ENCODE results near the gene RAB28.
A peak's percentile ranks its signal among the peaks of the same experiment; 100 is the strongest.
"Not testable (repeated sequence)": the region's sequence is repeated elsewhere in the genome, so short reads cannot be mapped to it uniquely, and the experiment has no call there.

The RAB28 gene

GRCh38 chr4:13445841-13446790, 38.0 kb downstream of the RAB28 start:
- DNase-seq = no peak

GRCh38 chr4:13441506-13441905, 42.6 kb downstream of the RAB28 start:
- no peak for DNase-seq

DNA sequence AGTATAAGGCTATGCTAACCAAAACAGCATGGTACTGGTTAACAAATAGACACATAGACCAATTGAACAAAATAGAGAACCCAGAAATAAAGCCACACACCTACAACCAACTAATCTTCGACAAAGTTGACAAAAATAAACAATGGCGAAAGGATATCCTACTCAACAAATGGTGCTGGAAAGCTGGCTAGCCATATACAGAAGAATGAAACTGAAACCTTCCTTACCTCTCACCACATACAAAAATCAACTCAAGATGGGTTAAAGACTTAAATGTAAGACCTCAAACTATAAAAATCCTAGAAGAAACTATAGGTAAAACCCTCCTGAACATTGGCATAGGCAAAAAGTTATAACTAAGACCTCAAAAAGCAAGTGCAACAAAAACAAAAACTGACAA, 47.2 kb downstream of the RAB28 start:
- DNase-seq = no peak

DNA sequence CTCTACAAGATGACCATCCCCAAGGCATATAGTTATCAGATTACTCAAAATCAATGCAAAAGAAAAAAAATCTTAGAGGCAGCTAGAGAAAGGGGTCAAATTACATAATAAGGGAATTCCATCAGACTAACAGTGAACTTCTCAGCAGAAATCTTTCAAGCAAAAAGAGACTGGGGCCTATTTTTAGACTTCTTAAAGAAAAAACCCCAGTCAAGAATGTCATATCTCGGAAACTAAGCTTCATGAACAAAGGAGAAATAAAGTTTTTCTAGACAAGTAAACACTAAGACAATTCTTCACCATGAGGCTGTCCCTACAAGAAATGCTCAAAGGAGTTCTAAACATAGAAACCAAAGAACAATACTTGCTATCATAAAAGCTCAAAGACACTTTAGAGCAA, 51.7 kb downstream of the RAB28 start:
- DNase-seq = no peak

DNA sequence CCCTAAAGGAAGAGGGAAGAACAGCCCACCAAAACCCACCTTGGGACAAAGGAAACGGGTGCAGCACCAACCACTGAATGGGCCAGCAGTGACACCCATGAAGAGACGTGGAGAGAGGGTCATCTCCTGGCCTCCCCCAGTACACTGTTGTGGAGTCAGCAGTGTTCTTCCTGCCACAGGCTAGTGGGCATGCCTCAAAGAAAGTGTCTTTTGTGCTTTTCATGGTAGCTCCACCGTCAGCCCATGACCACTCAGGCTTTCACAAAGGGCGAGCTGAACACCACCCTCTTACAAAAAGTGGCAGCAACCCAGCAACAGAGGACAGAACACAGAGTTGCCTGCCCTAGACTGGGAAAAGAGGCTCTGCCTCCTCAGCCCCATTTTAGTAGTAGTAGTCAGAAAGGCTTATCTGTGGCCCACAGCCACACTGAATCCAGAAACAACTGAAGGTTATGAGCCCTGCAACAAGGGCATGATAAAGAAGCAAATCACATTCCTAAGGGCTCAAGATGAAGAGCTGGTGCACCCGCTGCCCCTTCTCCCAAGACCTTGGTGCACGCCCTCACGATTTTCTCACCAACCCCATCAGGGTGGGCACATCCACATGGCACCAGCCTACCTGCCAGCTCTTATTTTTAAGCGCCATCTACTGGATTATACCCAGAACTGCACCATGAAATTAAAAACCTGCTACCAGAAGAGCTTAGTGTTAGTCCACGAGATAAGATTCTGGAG, 53.1 kb downstream of the RAB28 start:
- DNase-seq = no peak

- peak; percentile 0 for DNase-seq
Measured at GRCh38 chr4:13427599-13428325, 56.4 kb downstream of the RAB28 start.

DNA sequence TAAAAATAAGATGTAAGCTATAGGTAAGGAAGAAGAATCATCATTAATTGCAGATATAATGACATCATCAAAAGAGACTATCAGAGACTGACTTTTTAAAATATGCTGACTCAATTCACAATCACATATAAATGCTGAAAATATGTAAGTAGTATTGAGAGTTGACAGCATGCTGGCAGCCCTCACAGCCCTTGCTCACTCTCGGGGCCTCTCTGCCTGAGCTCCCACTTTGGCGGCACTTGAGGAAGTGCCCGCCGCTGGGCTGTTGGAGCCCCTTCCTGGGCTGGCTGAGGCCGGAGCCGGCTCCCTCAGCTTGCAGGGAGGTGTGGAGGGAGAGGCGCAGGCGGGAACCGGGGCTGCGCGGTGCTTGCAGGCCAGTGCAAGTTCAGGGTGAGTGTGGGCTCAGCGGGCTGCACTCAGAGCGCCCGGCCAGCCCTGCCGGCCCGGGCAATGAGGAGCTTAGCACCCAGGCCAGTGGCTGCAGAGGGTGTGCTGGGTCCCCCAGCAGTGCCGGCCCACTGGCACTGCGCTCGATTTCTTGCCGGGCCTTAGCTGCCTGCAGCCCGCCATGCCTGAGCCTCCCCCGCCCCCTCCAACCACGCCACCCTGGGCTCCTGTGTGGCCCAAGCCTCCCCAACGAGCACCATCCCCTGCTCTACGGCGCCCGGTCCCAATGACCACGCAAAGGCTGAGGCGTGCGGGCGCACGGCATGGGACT, 68.9 kb downstream of the RAB28 start:
- no peak for DNase-seq

GRCh38 chr4:13413729-13414437, 70.3 kb downstream of the RAB28 start:
- DNase-seq = no peak

DNA sequence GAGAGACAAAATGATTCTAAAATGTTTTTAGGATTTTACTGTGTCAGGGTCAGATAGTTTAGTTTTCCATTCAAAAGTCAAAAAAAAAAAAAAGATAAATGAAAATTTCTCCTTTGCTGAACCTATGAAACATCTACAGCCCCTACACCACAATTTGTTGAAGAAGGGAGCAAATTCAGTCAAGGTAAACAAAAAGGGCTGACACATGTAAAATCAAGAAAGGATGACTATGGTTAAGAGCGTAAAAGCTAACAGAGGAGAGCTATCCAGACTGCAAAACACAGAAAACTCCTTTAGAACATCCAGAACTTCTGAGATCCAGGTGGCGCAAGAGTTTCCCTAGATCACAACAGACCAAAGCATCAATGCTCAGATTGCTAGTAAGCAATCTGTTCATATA, 72.2 kb downstream of the RAB28 start:
- DNase-seq = no peak

- no peak for DNase-seq
Measured at GRCh38 chr4:13409324-13409723, 74.8 kb downstream of the RAB28 start.

GRCh38 chr4:13406156-13406555, 78.0 kb downstream of the RAB28 start:
- DNase-seq = not testable (repeated sequence)

GRCh38 chr4:13403833-13404232, 80.3 kb downstream of the RAB28 start:
- no peak for DNase-seq

DNA sequence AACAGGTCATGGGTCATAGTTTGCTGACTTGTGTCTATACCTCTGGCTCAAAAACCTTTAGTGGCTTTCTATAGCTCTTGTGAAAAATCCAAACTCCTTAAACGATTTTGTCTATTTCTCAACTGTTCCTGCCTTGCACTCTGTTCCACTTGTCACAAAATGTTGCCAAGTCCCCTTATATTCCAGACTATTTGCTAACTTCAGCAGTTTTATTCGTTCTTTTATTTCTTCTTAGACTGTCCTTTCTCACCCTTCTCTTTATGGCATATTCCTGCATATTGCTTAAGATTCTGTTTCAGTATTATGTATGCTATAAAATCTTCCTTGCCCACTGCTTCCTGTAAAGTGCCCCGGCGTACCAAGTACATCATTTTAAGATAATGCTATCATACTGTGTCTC, 80.8 kb downstream of the RAB28 start:
- no peak for DNase-seq

- DNase-seq = no peak
Measured at GRCh38 chr4:13399257-13399656, 84.9 kb downstream of the RAB28 start.

DNA sequence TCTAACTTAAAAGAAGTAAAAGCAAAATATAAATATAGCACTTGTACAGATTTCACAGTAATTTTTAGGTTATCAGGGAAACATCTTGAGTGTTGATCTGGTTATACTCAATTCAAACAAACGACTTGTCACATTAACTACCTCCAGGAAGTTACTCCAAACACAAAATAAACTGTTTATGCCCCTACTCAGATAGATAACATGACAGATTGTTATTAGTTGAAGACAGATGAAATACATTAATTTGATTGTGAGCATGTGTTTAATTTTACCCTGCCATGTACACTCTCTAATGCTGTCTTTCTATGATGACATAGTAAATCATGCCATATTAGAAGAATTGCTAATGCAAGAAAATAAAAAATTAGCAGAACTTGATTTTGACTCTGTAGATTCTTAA, 88.0 kb downstream of the RAB28 start:
- DNase-seq = no peak

- not testable (repeated sequence) for DNase-seq
Measured at GRCh38 chr4:13389901-13390300, 94.2 kb downstream of the RAB28 start.

DNA sequence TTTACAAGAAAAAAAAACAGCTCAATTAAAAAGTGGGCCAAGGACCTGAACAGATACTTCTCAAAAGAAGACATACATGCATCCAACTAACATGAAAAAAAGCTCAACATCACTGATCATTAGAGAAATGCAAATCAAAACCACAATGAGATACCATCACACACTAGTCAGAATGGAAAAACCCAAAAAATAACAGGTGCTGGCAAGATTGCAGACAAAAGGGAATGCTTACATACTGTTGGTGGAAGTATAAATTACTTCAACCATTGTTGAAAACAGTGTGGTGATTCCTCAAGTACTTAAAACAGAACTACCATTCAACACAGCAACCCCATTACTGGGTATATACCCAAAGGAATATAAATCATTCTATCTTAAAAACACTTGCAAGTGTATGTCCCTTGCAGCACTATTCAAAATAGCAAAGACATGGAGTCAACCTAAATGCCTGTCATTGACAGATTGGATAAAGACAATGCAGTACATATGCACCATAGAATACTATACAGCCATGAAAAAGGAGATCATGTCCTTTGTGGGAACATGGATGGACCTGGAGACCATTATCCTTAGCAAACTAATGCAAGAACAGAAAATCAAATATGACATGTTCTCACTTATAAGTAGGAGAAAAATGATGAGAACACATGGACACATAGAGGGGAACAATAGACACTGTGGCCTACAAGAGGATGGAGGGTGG, 97.6 kb downstream of the RAB28 start:
- no peak for DNase-seq

GRCh38 chr4:13384055-13384454, 100.1 kb downstream of the RAB28 start:
- DNase-seq = no peak

DNA sequence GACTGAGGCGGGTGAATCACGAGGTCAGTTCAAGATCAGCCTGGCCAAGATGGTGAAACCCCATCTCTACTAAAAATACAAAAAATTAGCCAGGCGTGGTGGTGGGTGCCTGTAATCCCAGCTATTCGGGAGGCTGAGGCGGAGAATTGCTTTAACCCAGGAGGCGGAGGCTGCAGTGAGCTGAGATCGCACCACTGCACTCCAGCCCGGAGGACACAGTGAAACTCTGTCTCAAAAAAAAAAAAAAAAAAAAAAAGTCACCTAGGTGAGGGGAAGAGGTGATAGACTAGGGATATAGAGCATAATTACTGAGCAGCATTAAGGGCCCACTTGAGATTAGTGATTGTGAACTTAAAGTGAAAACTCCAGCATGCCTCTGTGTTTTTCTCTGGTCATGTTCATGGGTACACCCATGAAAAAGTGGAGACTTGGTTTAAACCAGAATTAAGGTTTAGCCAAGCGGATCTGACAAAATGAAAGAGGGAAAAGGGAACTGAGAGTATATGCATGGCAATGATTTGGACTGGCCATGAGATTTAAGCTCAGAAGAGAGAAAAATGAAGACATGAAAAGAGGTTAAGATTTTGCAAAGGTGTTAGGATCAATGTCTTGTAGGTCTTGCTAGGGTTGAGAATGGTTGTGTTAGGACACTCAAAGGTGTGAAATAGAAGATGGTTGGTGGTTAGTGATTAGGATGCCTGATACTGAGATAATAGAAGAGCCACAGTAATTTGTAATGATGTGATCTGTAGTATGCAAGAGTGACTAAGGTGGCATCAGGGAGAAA, 105.0 kb downstream of the RAB28 start:
- no peak for DNase-seq

GRCh38 chr4:13371048-13371447, 113.1 kb downstream of the RAB28 start:
- DNase-seq = no peak

GRCh38 chr4:13368217-13368616, 115.9 kb downstream of the RAB28 start:
- DNase-seq = no peak

All from NCI-H2029 (cell line).